BE2C (cell line): ENCODE results near the gene CREB5.

Experiments
- DNase-seq: peaks from one replicate; pipeline ENCODE4 v3.0.0-alpha.2; 2020
- H3K27me3 ChIP-seq: fragments of 250-450 bp; sonication (Bioruptor Pico); 2 replicates; pipeline ENCODE4 v1.5.1; 2020; ENCODE audit warnings: mild to moderate bottlenecking
- H3K36me3 ChIP-seq: fragments of 250-450 bp; sonication (Bioruptor Pico); 2 replicates; pipeline ENCODE4 v1.5.1; 2020; ENCODE audit warnings: mild to moderate bottlenecking
- H3K4me1 ChIP-seq: fragments of 250-450 bp; sonication (Bioruptor Pico); 2 replicates; pipeline ENCODE4 v1.5.1; 2020
- H3K4me3 ChIP-seq: 2 replicates; pipeline ENCODE4 v1.5.1; 2011; ENCODE audit warnings: low read depth, low read length
- H3K9me3 ChIP-seq: fragments of 250-450 bp; sonication (Bioruptor Pico); 2 replicates; pipeline ENCODE4 v1.5.1; 2020
- TF ChIP-seq, protein P1 (sequence below): IDR thresholded peaks from 2 replicates; pipeline ENCODE4 v1.5.1; 2012; ENCODE audit warnings: mild to moderate bottlenecking, low read depth, low read length

The CREB5 gene

GRCh38 chr7:28530175-28530802 is 118.0 kb downstream of the CREB5 start:
- no peaks in the 10 kb centered on the region for H3K36me3 ChIP-seq
- DNase-seq: no peak
- H3K27me3 ChIP-seq: no peaks in the 10 kb centered on the region
- no peak overlapping the region for H3K4me3 ChIP-seq
- no peaks in the 10 kb centered on the region for H3K9me3 ChIP-seq
- no peaks in the 10 kb centered on the region for H3K4me1 ChIP-seq
- TF ChIP-seq, protein P1, sequence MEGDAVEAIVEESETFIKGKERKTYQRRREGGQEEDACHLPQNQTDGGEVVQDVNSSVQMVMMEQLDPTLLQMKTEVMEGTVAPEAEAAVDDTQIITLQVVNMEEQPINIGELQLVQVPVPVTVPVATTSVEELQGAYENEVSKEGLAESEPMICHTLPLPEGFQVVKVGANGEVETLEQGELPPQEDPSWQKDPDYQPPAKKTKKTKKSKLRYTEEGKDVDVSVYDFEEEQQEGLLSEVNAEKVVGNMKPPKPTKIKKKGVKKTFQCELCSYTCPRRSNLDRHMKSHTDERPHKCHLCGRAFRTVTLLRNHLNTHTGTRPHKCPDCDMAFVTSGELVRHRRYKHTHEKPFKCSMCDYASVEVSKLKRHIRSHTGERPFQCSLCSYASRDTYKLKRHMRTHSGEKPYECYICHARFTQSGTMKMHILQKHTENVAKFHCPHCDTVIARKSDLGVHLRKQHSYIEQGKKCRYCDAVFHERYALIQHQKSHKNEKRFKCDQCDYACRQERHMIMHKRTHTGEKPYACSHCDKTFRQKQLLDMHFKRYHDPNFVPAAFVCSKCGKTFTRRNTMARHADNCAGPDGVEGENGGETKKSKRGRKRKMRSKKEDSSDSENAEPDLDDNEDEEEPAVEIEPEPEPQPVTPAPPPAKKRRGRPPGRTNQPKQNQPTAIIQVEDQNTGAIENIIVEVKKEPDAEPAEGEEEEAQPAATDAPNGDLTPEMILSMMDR: no peak

GRCh38 chr7:28530803-28531175 is 118.5 kb downstream of the CREB5 start:
- H3K27me3 ChIP-seq: no peaks in the 10 kb centered on the region

GRCh38 chr7:28531291-28531690 is 119.0 kb downstream of the CREB5 start:
- TF ChIP-seq, protein P1: no peak
- Histone ChIP-seq H3K9me3 (no peaks in the 10 kb centered on the region), H3K4me3 (no peak overlapping the region), H3K27me3 (no peaks in the 10 kb centered on the region), H3K36me3 (no peaks in the 10 kb centered on the region), H3K4me1 (no peaks in the 10 kb centered on the region)
- DNase-seq: no peak

More at GRCh38 chr7:28530803-28531175, 118.5 kb downstream of the CREB5 start:
- TF ChIP-seq, protein P1: no peak
- Histone ChIP-seq H3K4me3 (no peak overlapping the region), H3K4me1 (no peaks in the 10 kb centered on the region), H3K36me3 (no peaks in the 10 kb centered on the region), H3K9me3 (no peaks in the 10 kb centered on the region)
- no peak for DNase-seq

DNA sequence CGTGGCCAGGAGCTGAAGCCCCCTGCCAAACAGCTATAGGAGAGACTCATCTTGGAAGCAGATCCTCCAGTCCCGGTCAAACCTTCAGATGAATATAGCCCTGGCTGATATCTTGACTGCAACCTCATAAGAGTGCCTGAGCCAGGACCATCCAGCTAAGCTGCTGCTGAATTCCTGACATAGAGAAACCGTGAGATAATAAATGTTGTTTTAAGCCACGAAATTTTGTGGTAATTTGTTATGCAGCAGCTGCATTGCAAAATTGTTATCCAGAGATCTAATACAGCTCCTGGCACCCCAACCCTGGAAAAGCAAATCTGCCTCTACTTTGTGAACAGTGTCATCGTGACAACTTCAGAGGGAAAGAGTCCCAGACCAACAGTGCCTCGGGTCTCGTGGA is 119.9 kb downstream of the CREB5 start:
- TF ChIP-seq, protein P1: no peak
- H3K9me3 ChIP-seq: no peaks in the 10 kb centered on the region
- H3K27me3 ChIP-seq: no peaks in the 10 kb centered on the region
- H3K4me3 ChIP-seq: no peak overlapping the region
- no peaks in the 10 kb centered on the region for H3K4me1 ChIP-seq
- no peak for DNase-seq
- no peaks in the 10 kb centered on the region for H3K36me3 ChIP-seq

GRCh38 chr7:28533267-28533666 is 120.9 kb downstream of the CREB5 start:
- no peaks in the 10 kb centered on the region for H3K4me1 ChIP-seq
- TF ChIP-seq, protein P1: no peak
- no peak for DNase-seq
- H3K27me3 ChIP-seq: no peaks in the 10 kb centered on the region
- no peaks in the 10 kb centered on the region for H3K36me3 ChIP-seq
- no peak overlapping the region for H3K4me3 ChIP-seq
- no peaks in the 10 kb centered on the region for H3K9me3 ChIP-seq

DNA sequence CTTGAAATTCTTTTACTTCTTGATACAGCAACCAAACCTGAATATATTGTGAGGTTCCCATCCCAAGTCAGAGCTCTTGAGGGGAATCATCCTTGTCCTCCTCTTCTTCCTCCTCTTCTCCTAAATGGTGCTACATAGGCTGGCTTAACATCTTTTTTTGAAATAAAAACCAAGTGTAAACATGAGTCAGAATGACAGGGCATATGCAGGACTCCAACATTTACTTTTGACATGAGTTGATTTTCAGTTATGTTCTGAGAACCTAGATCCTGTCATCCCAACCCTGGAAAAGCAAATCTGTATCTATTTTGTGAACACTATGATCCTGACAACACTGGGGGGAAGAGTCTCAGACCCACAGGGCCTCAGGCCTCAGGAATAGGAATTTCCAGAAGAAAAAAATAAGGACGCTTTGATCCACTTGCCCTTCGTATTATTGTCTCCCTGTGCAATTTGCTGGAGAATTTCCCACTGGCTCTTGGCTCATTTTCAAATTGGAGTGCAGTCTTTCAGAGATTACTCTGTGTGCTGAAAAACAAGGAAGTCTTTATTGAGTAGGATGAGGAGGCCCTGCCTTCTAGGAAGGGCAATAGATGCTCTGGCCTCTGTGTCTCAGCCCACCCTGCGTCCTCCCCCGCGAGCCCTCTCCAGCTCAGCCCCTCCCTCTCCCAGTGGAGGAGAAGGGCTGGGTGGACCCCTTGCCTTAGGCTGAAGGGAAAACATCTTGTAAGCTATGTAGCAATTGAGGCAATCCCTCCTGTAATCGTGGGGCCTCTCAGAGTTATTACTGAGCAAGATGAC is 121.6 kb downstream of the CREB5 start:
- DNase-seq: no peak
- Histone ChIP-seq H3K4me3 (no peak overlapping the region), H3K27me3 (no peaks in the 10 kb centered on the region)

More for the DNA sequence above, 121.6 kb downstream of the CREB5 start:
- TF ChIP-seq, protein P1: no peak
- no peaks in the 10 kb centered on the region for H3K9me3 ChIP-seq
- no peaks in the 10 kb centered on the region for H3K36me3 ChIP-seq
- no peaks in the 10 kb centered on the region for H3K4me1 ChIP-seq
